NCI-H146 treated with DMSO at 0.1 percent for 48 hours (cell line): Measurements from ENCODE around the gene MREG.
A peak's percentile ranks its signal among the peaks of the same experiment; 100 is the strongest.

Experiments used
- DNase-seq: peaks from one replicate; lab custom pipeline; 2025; ENCODE audit not compliant: unreplicated experiment; lab: John Stamatoyannopoulos, UW

Gene MREG

GRCh38 chr2:215920244-215921100, 92.9 kb downstream of the MREG start:
- peak; percentile 32 for DNase-seq

- no peak for DNase-seq
These were observed 93.6 kb downstream of the MREG start for GRCh38 chr2:215919624-215920243.

- no peak for DNase-seq
These were observed 94.3 kb downstream of the MREG start for GRCh38 chr2:215918901-215919599.

- peak; percentile 45 for DNase-seq
These were observed 95.3 kb downstream of the MREG start for GRCh38 chr2:215917953-215918620.

- no peak for DNase-seq
These were observed 97.9 kb downstream of the MREG start for GRCh38 chr2:215915441-215915840.

- no peak for DNase-seq
These were observed 98.6 kb downstream of the MREG start for GRCh38 chr2:215914777-215915165.

- DNase-seq = no peak
These were observed 99.1 kb downstream of the MREG start for GRCh38 chr2:215914054-215914776.

- no peak for DNase-seq
These were observed 101.0 kb downstream of the MREG start for GRCh38 chr2:215912299-215912842.

- no peak for DNase-seq
These were observed 101.9 kb downstream of the MREG start for GRCh38 chr2:215911301-215912085.

- DNase-seq = no peak
These were observed 103.2 kb downstream of the MREG start for GRCh38 chr2:215910180-215910579.

- DNase-seq = no peak
These were observed 106.2 kb downstream of the MREG start for GRCh38 chr2:215907147-215907546.

GRCh38 chr2:215906458-215906857, 106.9 kb downstream of the MREG start:
- no peak for DNase-seq

- DNase-seq = no peak
These were observed 107.7 kb downstream of the MREG start for GRCh38 chr2:215905691-215906090.

GRCh38 chr2:215904101-215904500, 109.2 kb downstream of the MREG start:
- DNase-seq = no peak

GRCh38 chr2:215903203-215903602, 110.1 kb downstream of the MREG start:
- DNase-seq = no peak

- no peak for DNase-seq
These were observed 111.6 kb downstream of the MREG start for GRCh38 chr2:215901796-215902195.

GRCh38 chr2:215900843-215901242, 112.5 kb downstream of the MREG start:
- no peak for DNase-seq

- no peak for DNase-seq
These were observed 113.1 kb downstream of the MREG start for GRCh38 chr2:215900203-215900611.
